GM19043 (cell line): Measurements from ENCODE around the gene DYNC1H1.
"Not testable (repeated sequence)": the region's sequence is repeated elsewhere in the genome, so short reads cannot be mapped to it uniquely, and the experiment has no call there.

Source experiments
- ATAC-seq: cut with Tn5 transposase; IDR thresholded peaks from one replicate; pipeline ENCODE4 v1.9.1; 2021; ENCODE audit warnings: low read depth; ENCODE audit not compliant: unreplicated experiment

Gene DYNC1H1

GRCh38 chr14:102057480-102058114 lies 93.2 kb downstream of the DYNC1H1 start:
- no peak for ATAC-seq

GRCh38 chr14:102058146-102058545 lies 93.8 kb downstream of the DYNC1H1 start:
- ATAC-seq = no peak

GRCh38 chr14:102058961-102059360 lies 94.6 kb downstream of the DYNC1H1 start:
- no peak for ATAC-seq

- no peak for ATAC-seq
Observed at GRCh38 chr14:102063109-102063807, 98.9 kb downstream of the DYNC1H1 start.

GRCh38 chr14:102063808-102064429 lies 99.5 kb downstream of the DYNC1H1 start:
- ATAC-seq = no peak

GRCh38 chr14:102064590-102064989 lies 100.2 kb downstream of the DYNC1H1 start:
- ATAC-seq = not testable (repeated sequence)

- no peak for ATAC-seq
Observed at GRCh38 chr14:102066041-102066451, 101.7 kb downstream of the DYNC1H1 start.

GRCh38 chr14:102071283-102071998 lies 107.1 kb downstream of the DYNC1H1 start:
- ATAC-seq = no peak

- no peak for ATAC-seq
Observed at GRCh38 chr14:102074415-102074964, 110.1 kb downstream of the DYNC1H1 start.

GRCh38 chr14:102075155-102075554 lies 110.8 kb downstream of the DYNC1H1 start:
- no peak for ATAC-seq

GRCh38 chr14:102077382-102077709 lies 113.0 kb downstream of the DYNC1H1 start:
- no peak for ATAC-seq

- not testable (repeated sequence) for ATAC-seq
Observed at GRCh38 chr14:102078361-102078791, 114.0 kb downstream of the DYNC1H1 start.

GRCh38 chr14:102078831-102079699 lies 114.7 kb downstream of the DYNC1H1 start:
- ATAC-seq = no peak

- no peak for ATAC-seq
Observed at GRCh38 chr14:102079700-102079979, 115.3 kb downstream of the DYNC1H1 start.

GRCh38 chr14:102080183-102081080 lies 116.1 kb downstream of the DYNC1H1 start:
- no peak for ATAC-seq

- ATAC-seq = no peak
Observed at GRCh38 chr14:102081231-102082080, 117.1 kb downstream of the DYNC1H1 start.

GRCh38 chr14:102084522-102084921 lies 120.1 kb downstream of the DYNC1H1 start:
- not testable (repeated sequence) for ATAC-seq

- ATAC-seq = no peak
Observed at GRCh38 chr14:102084931-102085330, 120.6 kb downstream of the DYNC1H1 start.
